HepG2 (cell line): ENCODE results near the gene RIMBP2. TPM values are rescaled to one million over a fixed set of nuclear protein-coding genes. Genes with fewer than 3 reads are reported as not detected.

ENCODE experiments used
- ATAC-seq: fragments of 200-7000 bp; cut with Tn5 transposase; 3 replicates; pipeline ENCODE4 v1.9.1; 2020; ENCODE audit warnings: mild to moderate bottlenecking, moderate library complexity
- BruUV-seq: library from RNA; stranded (reverse); fragments of 400-500 nt; replicated peaks from 2 replicates; lab custom pipeline; 2021; lab: Mats Ljungman, UMichigan
- CTCF ChIA-PET: fragments of 300-600 bp; formaldehyde crosslinking; extraction: SDS; loops from one replicate; lab custom pipeline; 2021; ENCODE audit warnings: low total read pairs, inconsistent platforms, low intra/inter-chr PET ratio; lab: Yijun Ruan, JAX
- POLR2A ChIA-PET: fragments of 350-600 bp; sonication (Branson Sonifier 250); formaldehyde crosslinking; loops from one replicate; lab custom pipeline; 2020; ENCODE audit warnings: antibody characterized with exemption, inconsistent platforms; lab: Yijun Ruan, JAX
- DNase-seq: peaks from one replicate; pipeline ENCODE4 v3.0.0-alpha.2; 2015; ENCODE audit warnings: low spot score
- FAIRE-seq: peaks from 3 replicates; lab custom pipeline; 2011; peaks lifted over from hg19 to GRCh38; lab: Jason Lieb, UNC
- H2AFZ ChIP-seq: one replicate; pipeline ENCODE4 v1.6.1; 2011; ENCODE audit warnings: low read length, inconsistent platforms
- H3K27ac ChIP-seq: fragments of 300-600 bp; 3 replicates; pipeline ENCODE4 v1.8.0; 2011; ENCODE audit warnings: mixed run types, mild to moderate bottlenecking, mixed read lengths, low read length, inconsistent platforms; ENCODE audit not compliant: insufficient read depth; ENCODE audit errors: extremely low read length
- H3K27me3 ChIP-seq, 2 experiments: fragments of 200-600 bp in 1 of 2; 2 replicates in 1 of 2; 3 replicates in 1 of 2; pipeline versions ENCODE4 v1.6.0 to v1.8.0; 2011; ENCODE audit warnings: low read length in 2 of 2, mild to moderate bottlenecking in 2 of 2, moderate library complexity in 2 of 2, inconsistent platforms in 1 of 2; ENCODE audit not compliant: insufficient read depth in 2 of 2, control insufficient read depth in 1 of 2
- H3K36me3 ChIP-seq, 2 experiments: fragments of 200-600 bp in 1 of 2; replicated peaks in 1 of 2; 2 replicates in 1 of 2; 3 replicates in 1 of 2; pipeline versions ENCODE4 v1.5.1 to v1.8.0; 2011; ENCODE audit warnings: low read length in 2 of 2, inconsistent platforms in 1 of 2; ENCODE audit not compliant: insufficient read depth in 2 of 2, control insufficient read depth in 1 of 2
- H3K4me1 ChIP-seq: 2 replicates; pipeline ENCODE4 v1.5.1; 2012; ENCODE audit warnings: low read length, inconsistent platforms; ENCODE audit not compliant: insufficient read depth
- H3K4me2 ChIP-seq: 2 replicates; pipeline ENCODE4 v1.6.0; 2011; ENCODE audit warnings: low read depth, low read length, inconsistent platforms
- H3K4me3 ChIP-seq, 3 experiments: fragments of 200-600 bp in 1 of 3; sonication (generic), shearing (Covaris generic) in 1 of 3; replicated peaks in 1 of 3; 2 replicates each; pipeline ENCODE4 v1.5.1; 2011 to 2016; ENCODE audit warnings: low read length in 3 of 3, inconsistent platforms in 2 of 3, low read depth in 2 of 3, mild to moderate bottlenecking in 2 of 3, control low read depth in 1 of 3, mixed read lengths in 1 of 3; ENCODE audit not compliant: insufficient read depth in 1 of 3
- H3K79me2 ChIP-seq: one replicate; pipeline ENCODE4 v1.6.1; 2011; ENCODE audit warnings: low read length, inconsistent platforms; ENCODE audit not compliant: insufficient read depth
- H3K9ac ChIP-seq: 2 replicates; pipeline ENCODE4 v1.6.0; 2011; ENCODE audit warnings: mild to moderate bottlenecking, low read depth, low read length, inconsistent platforms; ENCODE audit not compliant: insufficient read depth
- H3K9me3 ChIP-seq: 2 replicates; pipeline ENCODE4 v1.5.1; 2012; ENCODE audit warnings: mild to moderate bottlenecking, low read length
- H4K20me1 ChIP-seq: 2 replicates; pipeline ENCODE4 v1.6.0; 2011; ENCODE audit warnings: inconsistent platforms, mild to moderate bottlenecking, low read length, moderate library complexity; ENCODE audit not compliant: insufficient read depth
- CEBPB ChIP-seq: IDR thresholded peaks from 2 replicates; pipeline ENCODE4 v1.6.1; 2011; ENCODE audit warnings: low read depth, low read length, improper control_type of control experiment, borderline replicate concordance
- CTCF ChIP-seq: sonication (generic); formaldehyde crosslinking; IDR thresholded peaks from 2 replicates; pipeline ENCODE4 v1.5.0; 2020; ENCODE audit warnings: mild to moderate bottlenecking, missing genetic modification reagents, moderate library complexity
- GABPA ChIP-seq, 2 experiments: IDR thresholded peaks; 2 replicates each; pipeline ENCODE4 v1.6.1; 2011 to 2016; ENCODE audit warnings: low read depth in 2 of 2, low read length in 1 of 2, missing biosample characterization in 1 of 2, missing genetic modification characterization in 1 of 2
- KLF16 ChIP-seq, 2 experiments: sonication (generic) in 1 of 2; formaldehyde crosslinking in 1 of 2; IDR thresholded peaks; 2 replicates each; pipeline versions ENCODE4 v1.6.1 to v1.8.0; 2016 to 2023; ENCODE audit warnings: missing genetic modification reagents in 2 of 2, missing compliant biosample characterization in 1 of 2
- MED1 ChIP-seq: sonication (generic); formaldehyde crosslinking; IDR thresholded peaks from 2 replicates; pipeline ENCODE4 v1.4.0; 2020; ENCODE audit warnings: missing genetic modification reagents
- MLXIP ChIP-seq: sonication (generic); formaldehyde crosslinking; IDR thresholded peaks from 2 replicates; pipeline ENCODE4 v1.9.0; 2021; ENCODE audit warnings: missing genetic modification reagents, borderline replicate concordance
- PREB ChIP-seq: sonication (generic); formaldehyde crosslinking; IDR thresholded peaks from 2 replicates; pipeline ENCODE4 v1.4.0; 2020; ENCODE audit warnings: missing genetic modification reagents
- SP140L ChIP-seq: sonication (generic); formaldehyde crosslinking; IDR thresholded peaks from 2 replicates; pipeline ENCODE4 v1.4.0; 2020; ENCODE audit warnings: missing genetic modification reagents, borderline replicate concordance
- ZMYM3 ChIP-seq: sonication (generic); formaldehyde crosslinking; IDR thresholded peaks from 2 replicates; pipeline ENCODE4 v1.5.1; 2020; ENCODE audit warnings: mild to moderate bottlenecking, missing genetic modification reagents
- ZNF652 ChIP-seq: IDR thresholded peaks from 2 replicates; pipeline ENCODE4 v1.6.1; 2016; ENCODE audit warnings: low read depth, borderline replicate concordance
- ZNF737 ChIP-seq: sonication (generic); formaldehyde crosslinking; IDR thresholded peaks from 2 replicates; pipeline ENCODE4 v1.5.0; 2020; ENCODE audit warnings: missing genetic modification reagents, mild to moderate bottlenecking, borderline replicate concordance
- WGBS: methylation state at CpG from one replicate; pipeline ENCODE4 v1.1.6; 2017; ENCODE audit warnings: low lambda C conversion rate; 5-methylcytosine and 5-hydroxymethylcytosine counted together
- in situ Hi-C: cut with HindIII; loops from 2 replicates; pipeline ENCODE4 v1.10.0; 2017; ENCODE audit warnings: low pct_unique_long_range_greater_than_20kb; ENCODE audit not compliant: extremely low pct_ligation_motif_present
- intact Hi-C: fragments of 100-400 bp; cut with micrococcal nuclease; formaldehyde crosslinking; loops from one replicate; pipeline ENCODE4 v1.10.0; 2022; ENCODE audit not compliant: unreplicated experiment
- polyA plus RNA-seq, 8 experiments: library from polyadenylated mRNA; depleted of rRNA in 3 of 8; stranded (reverse) in 7 of 8; unstranded in 1 of 8; fragments of >200 nt; fragmentation: Illumina TruSeq in 4 of 8; extraction: Trizol in 4 of 8; gene quantifications; 2 replicates each; pipeline versions ENCODE4 v1.2.1 to v1.2.3, GENCODE V29; 2011 to 2016; ENCODE audit warnings: low read depth in 4 of 8, missing spikeins in 1 of 8, mixed read lengths in 1 of 8; ENCODE audit not compliant: insufficient read depth in 1 of 8
- total RNA-seq, 5 experiments: library from RNA; depleted of rRNA; stranded (reverse); fragments of >200 nt; fragmentation: Illumina TruSeq; extraction: Trizol; gene quantifications; 2 replicates each; pipeline ENCODE4 v1.2.3, GENCODE V29; 2016; ENCODE audit warnings: low read depth in 1 of 5

Gene RIMBP2
- total and polyA plus RNA-seq, 2 of the 13 experiments (the other 11 are each of a cell fraction or from before 2014, with no cell fraction given): 0.03 TPM; not detected in 1

DNA sequence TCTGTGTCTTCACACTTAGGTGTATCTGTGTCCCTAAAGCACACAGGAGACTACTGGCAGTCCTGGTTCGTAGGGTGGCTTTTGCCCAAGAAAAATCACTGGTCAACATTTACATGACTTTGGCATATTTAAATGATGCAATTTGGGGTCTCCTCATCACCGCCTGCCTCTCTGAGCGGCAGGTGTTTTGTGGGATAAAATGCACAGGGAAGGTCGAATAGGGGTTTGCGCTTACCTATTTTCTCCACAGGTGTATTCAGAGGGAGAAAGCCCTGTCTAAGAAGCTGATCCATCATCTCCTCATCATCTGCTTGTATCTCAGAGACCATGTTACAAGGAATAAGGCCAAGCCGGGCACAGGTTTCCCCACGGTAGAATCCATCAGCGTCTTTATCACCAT lies 303.7 kb downstream of the RIMBP2 start:
- 44% methylated on average over 8 of the region's 8 CpGs for WGBS
- TF ChIP-seq MLXIP (CRISPR knock-in tag): no peak
- no peak for TF ChIP-seq MED1 (CRISPR knock-in tag)
- no peak for TF ChIP-seq PREB
- TF ChIP-seq ZNF737 (CRISPR knock-in tag): no peak
- no peak for TF ChIP-seq CTCF (CRISPR knock-in tag)
- TF ChIP-seq ZNF652 (CRISPR knock-in tag): no peak
- no peak for TF ChIP-seq SP140L
- no peak for TF ChIP-seq GABPA (IDR thresholded peaks at IDR 0.05; ENCODE audit: low read depth, low read length)
- TF ChIP-seq GABPA (CRISPR knock-in tag; IDR thresholded peaks at IDR 0.05; ENCODE audit: low read depth): no peak
- TF ChIP-seq KLF16 (CRISPR knock-in tag; IDR thresholded peaks at IDR 0.05): no peak
- TF ChIP-seq ZMYM3 (CRISPR knock-in tag): no peak
- no peak for TF ChIP-seq CEBPB
- no peaks in the 10 kb centered on the region for H3K36me3 ChIP-seq
- no peaks in the 10 kb centered on the region for H3K79me2 ChIP-seq
- FAIRE-seq (no peak), ATAC-seq (no peak), DNase-seq (no peak)
- in situ Hi-C loops: no loop called here
- H3K27ac ChIP-seq: no peak overlapping the region
- H3K9ac ChIP-seq: no peak overlapping the region
- no TSS peak for BruUV-seq
- no peak overlapping the region for H3K4me2 ChIP-seq
- no peaks in the 10 kb centered on the region for H3K9me3 ChIP-seq
- POLR2A ChIA-PET: no interaction called here
- no peaks in the 10 kb centered on the region for H3K4me1 ChIP-seq
- CTCF ChIA-PET: no interaction called here
- H2AFZ ChIP-seq: no peak overlapping the region
- intact Hi-C loops: no loop called here
- no peaks in the 10 kb centered on the region for H4K20me1 ChIP-seq
- H3K4me3 ChIP-seq: no peak overlapping the region
- peaks cover 0 to 43% of the 10 kb centered on the region in 2 experiments; a peak in 3 of 5 replicates for H3K27me3 ChIP-seq
